ENCODE data around the gene CARD19.
A peak's percentile ranks its signal among the peaks of the same experiment; 100 is the strongest.

The CARD19 gene

GRCh38 chr9:93132946-93133680 lies 37.1 kb downstream of the CARD19 start:
- no peaks in the 10 kb centered on the region for H3K27me3 ChIP-seq (replicated peaks; ENCODE audit: control insufficient read depth, insufficient read depth, low read length, poor library complexity, severe bottlenecking)
- H3K4me1 ChIP-seq (ENCODE audit: control insufficient read depth, insufficient read depth, low read length, poor library complexity, severe bottlenecking) = peaks cover 33% of the 10 kb centered on the region
- peak overlapping the region; percentile 98 for H3K27ac ChIP-seq (ENCODE audit: insufficient read depth, low read length, poor library complexity, severe bottlenecking)
- no peaks in the 10 kb centered on the region for H3K9me3 ChIP-seq (ENCODE audit: control insufficient read depth, low read length)
- H3K36me3 ChIP-seq (ENCODE audit: control insufficient read depth, insufficient read depth, low read length) = no peaks in the 10 kb centered on the region
- peak; percentile 59 to 67 (median 66) for DNase-seq
- peak overlapping the region; percentile 94 for H3K4me3 ChIP-seq (ENCODE audit: insufficient read depth, low read depth, low read length, poor library complexity, severe bottlenecking)

DNA sequence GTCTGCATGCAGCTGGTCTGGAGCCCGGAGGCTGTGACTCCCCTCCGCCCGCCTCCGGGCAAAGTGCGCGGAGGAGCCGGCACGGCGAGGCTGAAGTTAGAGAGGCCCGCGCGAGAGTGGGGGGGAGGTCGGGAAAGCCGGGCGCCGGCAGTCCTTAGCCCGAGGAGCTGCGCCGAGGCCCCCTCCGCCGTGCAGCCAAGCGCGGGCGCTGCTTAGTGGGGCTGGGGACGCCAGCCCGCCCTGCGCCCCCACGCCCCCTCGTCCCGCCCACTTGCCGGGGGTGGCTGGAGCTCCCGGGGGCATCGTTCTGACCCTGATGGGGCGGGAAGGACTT lies 37.6 kb downstream of the CARD19 start:
- H3K27ac ChIP-seq (ENCODE audit: insufficient read depth, low read length, poor library complexity, severe bottlenecking) = peak overlapping the region; percentile 98
- H3K36me3 ChIP-seq (ENCODE audit: control insufficient read depth, insufficient read depth, low read length) = no peaks in the 10 kb centered on the region
- DNase-seq = no peak
- no peaks in the 10 kb centered on the region for H3K9me3 ChIP-seq (ENCODE audit: control insufficient read depth, low read length)
- H3K4me3 ChIP-seq (ENCODE audit: insufficient read depth, low read depth, low read length, poor library complexity, severe bottlenecking) = peak overlapping the region; percentile 94
- no peaks in the 10 kb centered on the region for H3K27me3 ChIP-seq (replicated peaks; ENCODE audit: control insufficient read depth, insufficient read depth, low read length, poor library complexity, severe bottlenecking)
- H3K4me1 ChIP-seq (ENCODE audit: control insufficient read depth, insufficient read depth, low read length, poor library complexity, severe bottlenecking) = peaks cover 33% of the 10 kb centered on the region

GRCh38 chr9:93134015-93134739 lies 38.2 kb downstream of the CARD19 start, which contains the start of gene NINJ1:
Gene NINJ1 (minus strand): TSS chr9:93134251. CDS start chr9:93134217, 34 bp downstream.
- peaks cover 33% of the 10 kb centered on the region for H3K4me1 ChIP-seq (ENCODE audit: control insufficient read depth, insufficient read depth, low read length, poor library complexity, severe bottlenecking)
- peak within 1 kb of the TSS; percentile 98 for H3K27ac ChIP-seq (ENCODE audit: insufficient read depth, low read length, poor library complexity, severe bottlenecking)
- H3K4me3 ChIP-seq (ENCODE audit: insufficient read depth, low read depth, low read length, poor library complexity, severe bottlenecking) = peak within 1 kb of the TSS; percentile 94
- H3K27me3 ChIP-seq (replicated peaks; ENCODE audit: control insufficient read depth, insufficient read depth, low read length, poor library complexity, severe bottlenecking) = no peaks in the 10 kb centered on the region
- peak; percentile 85 to 88 (median 87) for DNase-seq
- no peaks in the 10 kb centered on the region for H3K9me3 ChIP-seq (ENCODE audit: control insufficient read depth, low read length)
- H3K36me3 ChIP-seq (ENCODE audit: control insufficient read depth, insufficient read depth, low read length) = no peaks in the 10 kb centered on the region

DNA sequence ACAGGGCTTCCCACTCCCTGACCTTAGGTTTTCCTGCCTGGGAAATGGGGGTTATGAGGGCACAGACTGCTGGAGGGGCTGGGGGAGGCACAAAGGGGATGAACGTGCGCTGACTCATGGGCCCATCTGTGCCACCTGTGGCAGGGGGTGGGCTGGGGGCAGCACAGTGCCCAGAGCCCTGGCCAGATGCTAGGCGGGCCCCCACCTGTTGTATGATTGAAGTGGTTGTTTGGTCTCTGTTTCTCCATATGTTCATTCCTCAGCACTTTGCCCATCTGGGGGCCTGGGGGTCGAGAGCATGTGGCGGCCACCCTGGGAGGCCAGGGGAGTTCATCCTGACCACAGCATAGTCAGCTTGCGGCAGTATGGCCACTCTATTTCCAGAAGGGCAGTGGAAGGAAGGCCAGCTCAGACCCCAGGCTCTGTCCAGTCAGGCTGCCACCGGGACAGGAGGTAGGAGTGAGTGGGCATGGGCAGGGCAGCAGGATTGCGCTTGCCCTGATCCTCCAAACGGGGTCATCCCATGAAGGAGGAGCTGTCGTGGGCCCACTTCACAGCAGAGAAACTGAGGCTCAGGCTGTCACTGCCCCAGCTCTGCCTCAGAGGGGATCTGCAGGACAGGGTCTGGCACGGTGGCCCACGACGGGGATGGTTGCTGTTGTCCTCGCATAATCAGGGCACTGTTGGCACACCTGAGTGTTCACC lies 38.9 kb downstream of the CARD19 start:
- DNase-seq = no peak
- Histone ChIP-seq H3K9me3 (ENCODE audit: control insufficient read depth, low read length) (no peaks in the 10 kb centered on the region), H3K4me1 (ENCODE audit: control insufficient read depth, insufficient read depth, low read length, poor library complexity, severe bottlenecking) (peaks cover 33% of the 10 kb centered on the region), H3K27ac (ENCODE audit: insufficient read depth, low read length, poor library complexity, severe bottlenecking) (peak overlapping the region; percentile 98), H3K36me3 (ENCODE audit: control insufficient read depth, insufficient read depth, low read length) (no peaks in the 10 kb centered on the region), H3K4me3 (ENCODE audit: insufficient read depth, low read depth, low read length, poor library complexity, severe bottlenecking) (peak overlapping the region; percentile 94), H3K27me3 (replicated peaks; ENCODE audit: control insufficient read depth, insufficient read depth, low read length, poor library complexity, severe bottlenecking) (no peaks in the 10 kb centered on the region)

DNA sequence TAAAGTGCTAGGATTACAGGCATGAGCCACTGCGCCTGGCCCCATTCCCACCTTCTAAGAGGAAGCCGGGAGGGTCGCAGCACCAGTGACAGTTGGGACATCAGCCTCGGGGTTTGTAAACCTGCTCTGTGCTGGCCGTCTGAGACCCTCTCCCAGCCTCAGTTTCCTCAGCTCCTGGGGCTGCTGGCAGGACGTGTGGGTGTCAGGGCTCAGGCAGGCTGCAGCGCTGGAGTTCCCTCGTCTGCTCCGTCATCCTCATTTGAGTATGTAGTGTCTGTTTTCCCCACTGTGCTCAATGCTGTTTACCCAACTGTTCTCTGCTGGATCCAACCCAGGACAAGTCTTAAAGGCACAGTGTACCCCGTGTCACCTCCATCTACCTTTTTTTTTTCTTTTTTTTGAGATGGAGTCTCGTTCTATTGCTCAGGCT lies 40.0 kb downstream of the CARD19 start:
- H3K9me3 ChIP-seq (ENCODE audit: control insufficient read depth, low read length) = no peaks in the 10 kb centered on the region
- no peak overlapping the region for H3K4me3 ChIP-seq (ENCODE audit: insufficient read depth, low read depth, low read length, poor library complexity, severe bottlenecking)
- H3K36me3 ChIP-seq (ENCODE audit: control insufficient read depth, insufficient read depth, low read length) = no peaks in the 10 kb centered on the region
- H3K27me3 ChIP-seq (replicated peaks; ENCODE audit: control insufficient read depth, insufficient read depth, low read length, poor library complexity, severe bottlenecking) = no peaks in the 10 kb centered on the region
- H3K4me1 ChIP-seq (ENCODE audit: control insufficient read depth, insufficient read depth, low read length, poor library complexity, severe bottlenecking) = peaks cover 32% of the 10 kb centered on the region
- DNase-seq = no peak
- no peak overlapping the region for H3K27ac ChIP-seq (ENCODE audit: insufficient read depth, low read length, poor library complexity, severe bottlenecking)

GRCh38 chr9:93137362-93137761 lies 41.3 kb downstream of the CARD19 start:
- H3K36me3 ChIP-seq (ENCODE audit: control insufficient read depth, insufficient read depth, low read length) = no peaks in the 10 kb centered on the region
- no peaks in the 10 kb centered on the region for H3K9me3 ChIP-seq (ENCODE audit: control insufficient read depth, low read length)
- no peaks in the 10 kb centered on the region for H3K27me3 ChIP-seq (replicated peaks; ENCODE audit: control insufficient read depth, insufficient read depth, low read length, poor library complexity, severe bottlenecking)
- H3K4me3 ChIP-seq (ENCODE audit: insufficient read depth, low read depth, low read length, poor library complexity, severe bottlenecking) = no peak overlapping the region
- DNase-seq = no peak
- H3K4me1 ChIP-seq (ENCODE audit: control insufficient read depth, insufficient read depth, low read length, poor library complexity, severe bottlenecking) = peaks cover 30% of the 10 kb centered on the region
- H3K27ac ChIP-seq (ENCODE audit: insufficient read depth, low read length, poor library complexity, severe bottlenecking) = no peak overlapping the region

- Histone ChIP-seq H3K4me1 (ENCODE audit: control insufficient read depth, insufficient read depth, low read length, poor library complexity, severe bottlenecking) (peaks cover 30% of the 10 kb centered on the region), H3K9me3 (ENCODE audit: control insufficient read depth, low read length) (no peaks in the 10 kb centered on the region), H3K27ac (ENCODE audit: insufficient read depth, low read length, poor library complexity, severe bottlenecking) (no peak overlapping the region), H3K36me3 (ENCODE audit: control insufficient read depth, insufficient read depth, low read length) (no peaks in the 10 kb centered on the region), H3K27me3 (replicated peaks; ENCODE audit: control insufficient read depth, insufficient read depth, low read length, poor library complexity, severe bottlenecking) (no peaks in the 10 kb centered on the region), H3K4me3 (ENCODE audit: insufficient read depth, low read depth, low read length, poor library complexity, severe bottlenecking) (no peak overlapping the region)
- DNase-seq = no peak
These were observed 42.3 kb downstream of the CARD19 start for GRCh38 chr9:93138171-93138764.

- DNase-seq = no peak
- Histone ChIP-seq H3K27me3 (replicated peaks; ENCODE audit: control insufficient read depth, insufficient read depth, low read length, poor library complexity, severe bottlenecking) (no peaks in the 10 kb centered on the region), H3K4me1 (ENCODE audit: control insufficient read depth, insufficient read depth, low read length, poor library complexity, severe bottlenecking) (peaks cover 40% of the 10 kb centered on the region), H3K36me3 (ENCODE audit: control insufficient read depth, insufficient read depth, low read length) (no peaks in the 10 kb centered on the region), H3K4me3 (ENCODE audit: insufficient read depth, low read depth, low read length, poor library complexity, severe bottlenecking) (no peak overlapping the region), H3K9me3 (ENCODE audit: control insufficient read depth, low read length) (no peaks in the 10 kb centered on the region), H3K27ac (ENCODE audit: insufficient read depth, low read length, poor library complexity, severe bottlenecking) (no peak overlapping the region)
These were observed 43.6 kb downstream of the CARD19 start for GRCh38 chr9:93139365-93140182.

DNA sequence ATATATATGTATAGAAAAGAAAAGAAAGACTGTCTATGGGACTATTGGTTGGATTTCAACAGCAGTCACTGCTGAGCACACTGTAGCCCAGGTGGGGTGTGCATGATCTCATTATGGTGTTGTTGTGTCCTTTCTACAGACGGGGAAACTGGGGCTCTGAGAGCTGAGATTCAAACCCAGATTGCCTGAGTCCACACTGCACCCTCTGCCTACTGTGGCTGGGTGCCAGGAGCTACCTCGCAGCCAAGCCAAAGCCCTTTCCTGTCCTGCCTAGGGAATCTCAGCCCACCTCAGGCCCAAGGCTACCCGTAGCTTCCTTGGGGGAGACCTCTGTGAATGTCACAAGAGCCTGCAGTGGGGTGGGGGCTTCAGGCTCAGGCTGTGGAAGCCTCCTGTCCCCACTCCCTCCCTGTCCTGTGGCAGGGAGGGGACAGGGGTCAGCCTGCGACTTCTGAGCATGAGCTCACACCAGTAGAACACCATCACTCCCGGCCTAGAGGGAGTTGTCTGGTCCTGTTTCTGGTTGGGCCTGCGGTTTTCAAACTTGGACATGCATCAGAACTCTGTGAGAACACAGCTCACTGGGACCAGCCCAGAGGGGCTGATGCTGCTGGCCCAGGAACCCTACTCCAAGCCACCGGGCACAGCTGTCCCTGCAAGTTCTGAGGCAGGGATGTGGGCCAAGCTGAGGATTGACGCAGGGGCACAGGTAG lies 45.9 kb downstream of the CARD19 start:
- peaks cover 36% of the 10 kb centered on the region for H3K4me1 ChIP-seq (ENCODE audit: control insufficient read depth, insufficient read depth, low read length, poor library complexity, severe bottlenecking)
- no peaks in the 10 kb centered on the region for H3K9me3 ChIP-seq (ENCODE audit: control insufficient read depth, low read length)
- no peaks in the 10 kb centered on the region for H3K27me3 ChIP-seq (replicated peaks; ENCODE audit: control insufficient read depth, insufficient read depth, low read length, poor library complexity, severe bottlenecking)
- no peaks in the 10 kb centered on the region for H3K36me3 ChIP-seq (ENCODE audit: control insufficient read depth, insufficient read depth, low read length)
- no peak for DNase-seq
- H3K4me3 ChIP-seq (ENCODE audit: insufficient read depth, low read depth, low read length, poor library complexity, severe bottlenecking) = no peak overlapping the region
- peak overlapping the region; percentile 14 for H3K27ac ChIP-seq (ENCODE audit: insufficient read depth, low read length, poor library complexity, severe bottlenecking)

All from effector memory CD4-positive, alpha-beta T cell (primary cell).